ENCODE measurements around the gene CIPC. TPM values are rescaled to one million over a fixed set of nuclear protein-coding genes. Genes with fewer than 3 reads are reported as not detected.

Gene CIPC
- total and polyA plus RNA-seq, 2 of the 4 experiments (the other 2 are of a cell fraction): 6.6 to 12.9 TPM

DNA sequence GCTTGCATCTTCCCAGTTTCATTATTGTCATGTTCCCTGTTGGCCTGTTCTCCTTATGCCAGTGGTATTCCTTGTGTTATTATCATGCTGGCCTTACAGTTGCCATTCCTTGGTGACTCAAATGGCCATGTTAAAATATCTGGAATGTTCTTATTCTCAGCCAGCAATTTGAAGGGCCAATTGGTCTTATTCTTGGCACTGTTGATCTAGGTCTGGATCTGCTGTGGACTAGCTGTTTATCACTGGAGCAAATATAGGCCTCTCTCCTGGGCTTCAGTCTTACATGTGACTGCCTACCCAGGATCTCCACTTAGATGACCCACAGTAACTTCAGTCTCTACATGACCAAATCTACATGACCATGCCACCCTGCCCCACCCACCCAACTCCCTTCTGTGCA lies 5.4 kb downstream of the CIPC start:
- Histone ChIP-seq H3K4me2 (ENCODE audit: low read depth, low read length) (no peak overlapping the region), H3K36me3 (ENCODE audit: control insufficient read depth, insufficient read depth, low read length) (peaks cover 3% of the 10 kb centered on the region), H3K9me1 (ENCODE audit: insufficient read depth, low read length) (peaks cover 4% of the 10 kb centered on the region), H2AFZ (replicated peaks; ENCODE audit: low read length, poor library complexity) (no peak overlapping the region), H4K8ac (ENCODE audit: low read depth in 2 of 2, low read length in 2 of 2) (no peak overlapping the region), H3K4me1 (ENCODE audit: control insufficient read depth, insufficient read depth, low read length) (peaks cover 6% of the 10 kb centered on the region), H3K4ac (ENCODE audit: low read depth, low read length) (no peak overlapping the region), H2AK9ac (replicated peaks; ENCODE audit: low read depth, low read length, poor library complexity) (no peak overlapping the region), H3K9ac (ENCODE audit: low read depth, low read length) (no peak overlapping the region), H2BK15ac (ENCODE audit: low read depth, low read length) (no peak overlapping the region), H2BK5ac (ENCODE audit: low read depth, low read length, poor library complexity, severe bottlenecking) (no peak overlapping the region), H3K14ac (replicated peaks; ENCODE audit: low read depth, low read length) (no peak overlapping the region), H2AK5ac (ENCODE audit: low read depth, low read length) (no peak overlapping the region), H2BK20ac (ENCODE audit: low read depth, low read length) (no peak overlapping the region), H3K18ac (ENCODE audit: low read depth, low read length) (no peak overlapping the region), H3K23ac (ENCODE audit: low read depth, low read length) (no peak overlapping the region), H3K27me3 (ENCODE audit: control insufficient read depth, insufficient read depth, low read length) (no peaks in the 10 kb centered on the region), H4K20me1 (ENCODE audit: insufficient read depth, low read length) (no peaks in the 10 kb centered on the region), H3K56ac (ENCODE audit: extremely low read depth, insufficient read depth, low read length) (no peak overlapping the region), H2BK120ac (ENCODE audit: low read depth, low read length) (no peak overlapping the region), H3K9me3 (ENCODE audit: control insufficient read depth, insufficient read depth, low read length) (no peaks in the 10 kb centered on the region), H3K79me1 (ENCODE audit: low read depth in 1 of 2, low read length in 2 of 2) (peaks cover 27 to 37% of the 10 kb centered on the region in 2 experiments), H3K4me3 (ENCODE audit: insufficient read depth, low read depth, low read length) (no peak overlapping the region), H4K91ac (ENCODE audit: insufficient read depth, low read depth, low read length) (no peak overlapping the region), H4K5ac (ENCODE audit: low read depth, low read length) (no peak overlapping the region), H3K27ac (ENCODE audit: insufficient read depth, low read length) (no peak overlapping the region)
- dilution Hi-C loops (cut with HindIII; ENCODE audit: low sequenced_read_pairs, unreplicated experiment) (no loop called here), intact Hi-C loops (cut with micrococcal nuclease) (no loop called here), in situ Hi-C loops (cut with MboI; ENCODE audit: low sequenced_read_pairs) (no loop called here)
- no peak for DNase-seq
- BruUV-seq (replicated peaks): no TSS peak
- TF ChIP-seq CHD1 (IDR thresholded peaks at IDR 0.05; ENCODE audit: low read depth, low read length) (no peak), USF2 (IDR thresholded peaks at IDR 0.05; ENCODE audit: low read depth, low read length) (no peak), RFX5 (IDR thresholded peaks at IDR 0.05; ENCODE audit: low read depth, low read length) (no peak), CTCF (conservative IDR thresholded peaks at IDR 0.05; ENCODE audit: low read depth, low read length) (no peak)
- CTCF ChIA-PET: no interaction called here
- POLR2A ChIA-PET (ENCODE audit: unreplicated experiment): no interaction called here
- no peak for ATAC-seq (ENCODE audit: low read depth)

Data from IMR-90 (cell line).